Testis (tissue), 3 donors: ENCODE measurements around the gene PAN3. TPM values are rescaled to one million over a fixed set of nuclear protein-coding genes. Genes with fewer than 3 reads are reported as not detected.

ENCODE experiments used
- DNase-seq: peaks from one replicate; pipeline ENCODE4 v3.0.0-alpha.2; 2019
- H3K27ac ChIP-seq, 2 donors: fragments of 200-600 bp; sonication (generic); one replicate each; pipeline ENCODE4 v1.5.1; 2019
- H3K27me3 ChIP-seq: fragments of 200-600 bp; sonication (generic); one replicate; pipeline ENCODE4 v1.5.1; 2019
- H3K36me3 ChIP-seq: fragments of 200-600 bp; sonication (generic); one replicate; pipeline ENCODE4 v1.5.1; 2017; ENCODE audit warnings: low read depth; ENCODE audit errors: missing control alignments
- H3K4me1 ChIP-seq: fragments of 200-600 bp; sonication (generic); one replicate; pipeline ENCODE4 v1.5.1; 2019
- H3K4me3 ChIP-seq, 2 donors: fragments of 200-600 bp; sonication (generic); one replicate each; pipeline ENCODE4 v1.5.1; 2017 to 2019
- H3K9me3 ChIP-seq: fragments of 200-600 bp; sonication (generic); one replicate; pipeline ENCODE4 v1.5.1; 2017
- POLR2A ChIP-seq: fragments of 450-650 bp; IDR thresholded peaks from one replicate; pipeline ENCODE4 v1.6.1; 2017; ENCODE audit warnings: antibody characterized with exemption, mild to moderate bottlenecking, moderate library complexity
- WGBS, 2 donors: methylation state at CpG; one replicate each; pipeline ENCODE4 v1.1.5; 2018; 5-methylcytosine and 5-hydroxymethylcytosine counted together
- intact Hi-C: fragments of 100-400 bp; cut with DNase I; formaldehyde crosslinking; loops from one replicate; pipeline ENCODE4 v1.15.1; 2023; ENCODE audit warnings: low total_unique reads
- polyA plus RNA-seq: library from polyadenylated mRNA; stranded (reverse); fragments of 350-450 nt; fragmentation: Illumina TruSeq; extraction: RNeasy Lipid Tissue Mini Kit (QIAGEN cat#74804); gene quantifications from one replicate; pipeline ENCODE4 v1.2.3, GENCODE V29; 2014; ENCODE audit warnings: low read depth, low replicate concordance; ENCODE audit not compliant: insufficient read depth
- total RNA-seq, 2 donors: library from RNA; depleted of rRNA; stranded (reverse); fragments of >200 nt; gene quantifications; one replicate each; pipeline ENCODE4 v1.2.3, GENCODE V29; 2016
- TF ChIP-seq, protein P1 (sequence below), 3 experiments: fragments of 450-650 bp in 2 of 3; fragments of 200-600 bp in 1 of 3; sonication (generic) in 1 of 3; IDR thresholded peaks; one replicate each; pipeline ENCODE4 v1.5.1; 2016 to 2019; ENCODE audit warnings: antibody characterized with exemption in 3 of 3, mild to moderate bottlenecking in 2 of 3, moderate library complexity in 1 of 3

PAN3 gene
- total and polyA plus RNA-seq, 3 donors from 2014 or later = 30.2 to 76.2 (median 74.8) TPM

DNA sequence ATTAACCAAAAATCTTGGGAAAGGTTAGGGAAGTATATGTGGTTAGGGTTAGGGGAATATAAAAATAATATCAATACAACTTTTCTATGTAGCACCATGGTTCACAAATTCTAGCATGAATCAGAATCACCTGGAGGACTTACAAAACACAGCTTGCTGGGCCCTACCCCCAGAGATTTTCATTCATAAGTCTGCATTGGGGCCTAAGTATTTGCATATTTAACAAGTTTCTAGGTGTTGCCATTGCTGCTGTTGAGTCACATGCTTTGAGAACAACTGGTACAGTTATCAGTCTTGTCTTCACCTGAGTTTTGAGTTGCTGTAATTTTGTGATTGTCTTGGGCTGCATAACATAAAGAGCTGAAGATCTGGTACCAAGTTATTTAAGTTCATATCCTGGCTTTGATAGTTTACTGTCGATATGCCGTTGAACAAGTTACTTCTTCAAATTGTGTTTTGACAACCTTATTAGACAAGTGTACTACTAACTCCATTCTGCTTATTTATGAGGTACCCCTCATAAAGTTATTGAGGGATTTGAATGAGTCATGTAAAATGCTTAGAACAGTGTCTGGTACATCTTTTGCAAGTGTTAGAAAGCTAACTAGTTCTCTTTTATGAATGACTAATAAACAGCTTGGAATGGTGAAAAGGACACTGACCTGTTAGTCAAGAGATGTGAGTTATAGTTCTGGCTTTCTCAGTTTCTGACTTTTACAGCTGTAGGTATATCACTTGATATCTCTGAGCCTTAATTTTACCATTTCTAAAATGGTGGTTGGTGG, 132.9 kb downstream of the PAN3 start:
- Histone ChIP-seq H3K36me3 (no peaks in the 10 kb centered on the region), H3K9me3 (no peaks in the 10 kb centered on the region), H3K4me3 (no peak overlapping the region), H3K4me1 (no peaks in the 10 kb centered on the region), H3K27me3 (no peaks in the 10 kb centered on the region), H3K27ac (no peak overlapping the region)
- TF ChIP-seq POLR2A = no peak
- TF ChIP-seq, protein P1, sequence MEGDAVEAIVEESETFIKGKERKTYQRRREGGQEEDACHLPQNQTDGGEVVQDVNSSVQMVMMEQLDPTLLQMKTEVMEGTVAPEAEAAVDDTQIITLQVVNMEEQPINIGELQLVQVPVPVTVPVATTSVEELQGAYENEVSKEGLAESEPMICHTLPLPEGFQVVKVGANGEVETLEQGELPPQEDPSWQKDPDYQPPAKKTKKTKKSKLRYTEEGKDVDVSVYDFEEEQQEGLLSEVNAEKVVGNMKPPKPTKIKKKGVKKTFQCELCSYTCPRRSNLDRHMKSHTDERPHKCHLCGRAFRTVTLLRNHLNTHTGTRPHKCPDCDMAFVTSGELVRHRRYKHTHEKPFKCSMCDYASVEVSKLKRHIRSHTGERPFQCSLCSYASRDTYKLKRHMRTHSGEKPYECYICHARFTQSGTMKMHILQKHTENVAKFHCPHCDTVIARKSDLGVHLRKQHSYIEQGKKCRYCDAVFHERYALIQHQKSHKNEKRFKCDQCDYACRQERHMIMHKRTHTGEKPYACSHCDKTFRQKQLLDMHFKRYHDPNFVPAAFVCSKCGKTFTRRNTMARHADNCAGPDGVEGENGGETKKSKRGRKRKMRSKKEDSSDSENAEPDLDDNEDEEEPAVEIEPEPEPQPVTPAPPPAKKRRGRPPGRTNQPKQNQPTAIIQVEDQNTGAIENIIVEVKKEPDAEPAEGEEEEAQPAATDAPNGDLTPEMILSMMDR (IDR thresholded peaks at IDR 0.05) = no peak
- 95% methylated on average over 2 of the region's 2 CpGs for WGBS, 2 donors
- intact Hi-C loops = no loop called here
- DNase-seq = no peak

DNA sequence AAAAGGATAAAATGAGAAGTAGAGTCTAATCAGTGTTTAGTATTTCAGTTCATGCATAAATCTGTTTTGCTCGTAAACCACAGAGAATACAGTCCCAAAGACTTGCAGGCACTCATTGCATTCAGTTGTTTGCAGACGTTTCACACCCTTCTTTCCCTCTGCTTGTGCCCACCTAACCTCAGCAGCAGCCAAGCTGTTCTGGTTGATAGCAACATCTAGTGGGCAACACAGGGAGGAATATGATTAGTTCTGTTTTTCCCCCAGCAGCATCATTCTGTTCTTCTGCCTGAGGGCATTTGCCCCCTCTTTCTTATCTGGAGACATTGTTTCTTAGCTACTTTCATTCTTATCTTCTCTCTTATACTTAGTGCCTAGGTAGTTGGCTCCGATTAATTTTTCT, 135.6 kb downstream of the PAN3 start:
- intact Hi-C loops = no loop called here
- no peaks in the 10 kb centered on the region for H3K4me1 ChIP-seq
- no peaks in the 10 kb centered on the region for H3K9me3 ChIP-seq
- 65 to 75% methylated on average over 3 of the region's 3 CpGs for WGBS, 2 donors
- H3K4me3 ChIP-seq = no peak overlapping the region
- no peaks in the 10 kb centered on the region for H3K36me3 ChIP-seq
- H3K27ac ChIP-seq = no peak overlapping the region
- DNase-seq = no peak
- TF ChIP-seq, protein P1 (IDR thresholded peaks at IDR 0.05) = no peak
- no peak for TF ChIP-seq POLR2A
- no peaks in the 10 kb centered on the region for H3K27me3 ChIP-seq

DNA sequence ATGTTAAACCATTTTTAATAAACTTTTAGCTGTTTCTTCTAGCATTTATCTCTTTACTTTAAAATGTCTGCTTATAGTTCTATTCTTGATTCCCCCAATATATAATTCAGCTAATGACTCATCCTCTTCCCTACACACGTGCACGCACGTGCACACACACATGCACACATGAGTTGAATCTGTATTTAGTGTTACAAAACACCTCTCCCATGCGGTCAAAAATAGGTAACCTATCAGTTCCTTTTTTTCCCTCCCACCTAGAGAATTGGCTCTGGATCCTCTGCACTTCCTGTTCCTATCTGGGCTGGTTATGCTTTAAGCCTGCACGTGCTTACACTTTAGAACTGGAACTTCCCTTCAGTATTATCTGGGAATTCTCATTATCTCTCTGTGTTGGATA, 144.1 kb downstream of the PAN3 start:
- intact Hi-C loops = no loop called here
- no peak for DNase-seq
- WGBS, 2 donors = 80 to 82% methylated on average over 5 of the region's 5 CpGs
- Histone ChIP-seq H3K36me3 (no peaks in the 10 kb centered on the region), H3K27me3 (no peaks in the 10 kb centered on the region), H3K4me3 (no peak overlapping the region), H3K27ac (no peak overlapping the region), H3K4me1 (no peaks in the 10 kb centered on the region), H3K9me3 (no peaks in the 10 kb centered on the region)
- no peak for TF ChIP-seq POLR2A
- TF ChIP-seq, protein P1 (IDR thresholded peaks at IDR 0.05) = no peak

DNA sequence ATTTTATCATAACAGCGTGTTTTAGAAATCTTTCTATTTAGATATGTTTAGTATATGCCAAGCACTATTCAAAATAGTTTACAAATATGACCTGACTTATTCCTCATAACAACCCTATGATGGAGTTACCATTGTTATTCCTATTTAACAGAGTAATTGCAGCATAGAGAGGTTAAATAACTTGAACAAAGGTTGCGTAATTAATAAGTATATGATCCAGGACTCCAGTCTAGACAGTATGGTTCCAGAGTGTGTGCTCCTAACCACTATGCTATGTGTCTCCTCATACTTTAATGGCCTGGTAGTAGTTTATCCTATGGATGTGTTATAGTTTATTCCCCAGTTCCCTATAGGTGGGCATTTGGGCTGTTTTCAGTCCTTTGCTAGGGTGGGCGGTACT, 145.3 kb downstream of the PAN3 start:
- H3K9me3 ChIP-seq = no peaks in the 10 kb centered on the region
- no peaks in the 10 kb centered on the region for H3K36me3 ChIP-seq
- H3K27ac ChIP-seq = no peak overlapping the region
- H3K27me3 ChIP-seq = no peaks in the 10 kb centered on the region
- no peaks in the 10 kb centered on the region for H3K4me1 ChIP-seq
- H3K4me3 ChIP-seq = no peak overlapping the region
- intact Hi-C loops = no loop called here
- TF ChIP-seq POLR2A = no peak
- TF ChIP-seq, protein P1 (IDR thresholded peaks at IDR 0.05) = no peak
- 87 to 95% methylated on average over 3 of the region's 3 CpGs for WGBS, 2 donors
- DNase-seq = no peak

DNA sequence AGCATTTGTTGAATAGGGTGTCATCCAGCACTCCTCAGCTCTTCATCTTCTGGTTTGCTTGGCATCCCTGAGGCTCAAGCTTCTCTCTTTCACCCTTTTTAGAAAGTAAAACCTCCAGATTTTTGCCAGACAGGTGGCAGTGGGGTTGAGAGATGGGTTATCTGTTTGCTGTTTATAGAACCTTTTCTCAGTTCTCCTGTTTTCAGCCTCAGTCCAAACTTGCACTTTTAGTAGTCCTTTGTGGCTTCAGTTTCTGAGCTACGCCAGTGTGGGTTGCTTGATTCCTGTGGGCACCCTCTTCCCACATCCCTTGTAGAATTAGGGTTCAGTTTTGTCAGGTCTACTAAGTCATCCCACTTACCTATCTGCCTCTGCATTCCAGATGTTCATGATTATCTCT, 147.9 kb downstream of the PAN3 start:
- Histone ChIP-seq H3K4me1 (no peaks in the 10 kb centered on the region), H3K4me3 (no peak overlapping the region), H3K9me3 (no peaks in the 10 kb centered on the region), H3K27me3 (no peaks in the 10 kb centered on the region), H3K36me3 (no peaks in the 10 kb centered on the region), H3K27ac (no peak overlapping the region)
- WGBS, 2 donors = 80 to 97% methylated on average over 1 of the region's 1 CpG
- intact Hi-C loops = no loop called here
- TF ChIP-seq, protein P1 (IDR thresholded peaks at IDR 0.05) = no peak
- no peak for TF ChIP-seq POLR2A
- DNase-seq = no peak
